SK-N-SH (cell line): Measurements from ENCODE around the gene ZSWIM1. TPM values are rescaled to one million over a fixed set of nuclear protein-coding genes. Genes with fewer than 3 reads are reported as not detected.

Experiments
- CTCF ChIA-PET: fragments of 300-600, 350-600 bp; formaldehyde crosslinking; extraction: SDS; loops from one replicate; lab custom pipeline; 2021; lab: Yijun Ruan, JAX
- POLR2A ChIA-PET: fragments of 350-600 bp; sonication (Branson Sonifier 250); formaldehyde crosslinking; extraction: SDS; loops from one replicate; lab custom pipeline; 2020; ENCODE audit warnings: antibody characterized with exemption, inconsistent platforms; lab: Yijun Ruan, JAX
- DNase-seq: peaks from one replicate; pipeline ENCODE4 v3.0.0; 2012
- H2AFZ ChIP-seq: fragments of 200-600 bp; sonication (generic); 2 replicates; pipeline ENCODE4 v1.8.1; 2016; ENCODE audit warnings: antibody characterized with exemption, mild to moderate bottlenecking, low read depth
- H3F3A ChIP-seq: fragments of 200-600 bp; sonication (generic); replicated peaks from 2 replicates; pipeline ENCODE3; 2016; ENCODE audit warnings: antibody characterized with exemption, mild to moderate bottlenecking; ENCODE audit not compliant: insufficient read depth
- H3K27ac ChIP-seq, 2 experiments: fragments of 200-500 bp in 1 of 2; fragments of 200-600 bp in 1 of 2; sonication (Bioruptor generic) in 1 of 2; sonication (generic), shearing (Covaris generic) in 1 of 2; 2 replicates each; pipeline versions ENCODE4 v1.5.1 to v1.6.1; 2014 to 2016; ENCODE audit warnings: low read depth in 2 of 2, inconsistent platforms in 1 of 2, low read length in 1 of 2, mild to moderate bottlenecking in 1 of 2, mixed read lengths in 1 of 2
- H3K27me3 ChIP-seq: fragments of 200-600 bp; sonication (generic), shearing (Covaris generic); 2 replicates; pipeline ENCODE4 v1.6.1; 2016; ENCODE audit warnings: mixed run types; ENCODE audit not compliant: insufficient read depth
- H3K36me3 ChIP-seq, 2 experiments: fragments of 200-500 bp in 1 of 2; fragments of 200-600 bp in 1 of 2; sonication (Bioruptor generic) in 1 of 2; sonication (generic) in 1 of 2; replicated peaks in 1 of 2; 2 replicates each; pipeline versions ENCODE3 to v1.5.1; 2014 to 2016; ENCODE audit warnings: low read length in 1 of 2, mild to moderate bottlenecking in 1 of 2; ENCODE audit not compliant: insufficient read depth in 2 of 2, control insufficient read depth in 1 of 2
- H3K4me1 ChIP-seq, 2 experiments: fragments of 200-500 bp in 1 of 2; fragments of 200-600 bp in 1 of 2; sonication (Bioruptor generic) in 1 of 2; sonication (generic), shearing (Covaris generic) in 1 of 2; 2 replicates each; pipeline versions ENCODE4 v1.5.1 to v1.6.1; 2014 to 2016; ENCODE audit warnings: low read depth in 1 of 2, low read length in 1 of 2, mixed run types in 1 of 2; ENCODE audit not compliant: insufficient read depth in 2 of 2, control insufficient read depth in 1 of 2
- H3K4me2 ChIP-seq: fragments of 200-600 bp; sonication (generic), shearing (Covaris generic); 2 replicates; pipeline ENCODE4 v1.6.1; 2017; ENCODE audit warnings: mixed run types
- H3K4me3 ChIP-seq, 2 experiments: fragments of 200-500 bp in 1 of 2; fragments of 200-600 bp in 1 of 2; sonication (Bioruptor generic) in 1 of 2; sonication (generic), shearing (Covaris generic) in 1 of 2; 2 replicates each; pipeline versions ENCODE4 v1.5.1 to v1.8.1; 2014 to 2016; ENCODE audit warnings: low read depth in 2 of 2, inconsistent platforms in 1 of 2, low read length in 1 of 2, mild to moderate bottlenecking in 1 of 2, mixed read lengths in 1 of 2, moderate library complexity in 1 of 2
- H3K79me2 ChIP-seq: fragments of 200-600 bp; sonication (generic); 2 replicates; pipeline ENCODE4 v1.8.1; 2017; ENCODE audit warnings: mild to moderate bottlenecking; ENCODE audit not compliant: insufficient read depth
- H3K9ac ChIP-seq: fragments of 200-600 bp; sonication (generic); 2 replicates; pipeline ENCODE4 v1.6.1; 2017; ENCODE audit warnings: mixed run types
- H3K9me2 ChIP-seq: fragments of 200-600 bp; sonication (generic); 2 replicates; pipeline ENCODE4 v1.6.1; 2017; ENCODE audit warnings: mixed run types
- H3K9me3 ChIP-seq: fragments of 200-600 bp; sonication (generic); 2 replicates; pipeline ENCODE4 v1.6.1; 2017; ENCODE audit warnings: mixed run types, mild to moderate bottlenecking, moderate library complexity
- H4K20me1 ChIP-seq: fragments of 200-600 bp; sonication (generic); 2 replicates; pipeline ENCODE4 v1.6.1; 2017; ENCODE audit warnings: mild to moderate bottlenecking, mixed run types; ENCODE audit not compliant: insufficient read depth
- FOSL2 ChIP-seq: IDR thresholded peaks from 2 replicates; pipeline ENCODE4 v1.4.0; 2012; ENCODE audit warnings: low read depth, mild to moderate bottlenecking, moderate library complexity, borderline replicate concordance
- MXI1 ChIP-seq: IDR thresholded peaks from 2 replicates; pipeline ENCODE4 v1.6.1; 2012; ENCODE audit warnings: mild to moderate bottlenecking, low read depth, low read length, improper control_type of control experiment
- NFIC ChIP-seq: IDR thresholded peaks from 2 replicates; pipeline ENCODE4 v1.4.0; 2012; ENCODE audit warnings: borderline replicate concordance
- NRF1 ChIP-seq: IDR thresholded peaks from 2 replicates; pipeline ENCODE4 v1.6.1; 2012; ENCODE audit warnings: low read depth, mild to moderate bottlenecking, low read length
- RAD21 ChIP-seq: IDR thresholded peaks from 2 replicates; pipeline ENCODE4 v1.6.1; 2012; ENCODE audit warnings: mild to moderate bottlenecking, low read length
- RCOR1 ChIP-seq: fragments of 150-350 bp; IDR thresholded peaks from 2 replicates; pipeline ENCODE4 v1.6.1; 2017; ENCODE audit warnings: antibody characterized with exemption, low read length
- SIN3A ChIP-seq: IDR thresholded peaks from 2 replicates; pipeline ENCODE4 v1.6.1; 2012; ENCODE audit warnings: low read depth, mild to moderate bottlenecking, low read length, moderate library complexity, borderline replicate concordance
- SMC3 ChIP-seq: IDR thresholded peaks from 2 replicates; pipeline ENCODE4 v1.6.1; 2012; ENCODE audit warnings: low read depth, low read length, improper control_type of control experiment
- TCF12 ChIP-seq: IDR thresholded peaks from 2 replicates; pipeline ENCODE4 v1.4.0; 2012
- WGBS: methylation state at CpG from one replicate; pipeline ENCODE4 v1.1.6; 2017; ENCODE audit warnings: low lambda C conversion rate; 5-methylcytosine and 5-hydroxymethylcytosine counted together
- polyA plus RNA-seq, 3 experiments: library from polyadenylated mRNA; depleted of rRNA; stranded (reverse); fragments of >200 nt; gene quantifications; 2 replicates each; pipeline ENCODE4 v1.2.3, GENCODE V29; 2012
- TF ChIP-seq, protein P1 (sequence below): IDR thresholded peaks from 2 replicates; pipeline ENCODE4; 2012
- TF ChIP-seq, protein P2 (sequence below): fragments of 200-600 bp; sonication (generic); IDR thresholded peaks from 2 replicates; pipeline ENCODE4 v1.6.1; 2017; ENCODE audit warnings: antibody characterized with exemption, mild to moderate bottlenecking, moderate library complexity
- TF ChIP-seq, protein P3 (sequence below): IDR thresholded peaks from 2 replicates; pipeline ENCODE4 v1.4.0; 2012; ENCODE audit warnings: low read depth
- TF ChIP-seq, protein P4 (sequence below): fragments of 150-350 bp; IDR thresholded peaks from 2 replicates; pipeline ENCODE4 v1.6.1; 2016; ENCODE audit warnings: mild to moderate bottlenecking, low read depth, low read length

ZSWIM1 gene
- polyA plus RNA-seq, 1 of the 3 experiments (the other 2 are of a cell fraction) = 1.8 TPM

DNA sequence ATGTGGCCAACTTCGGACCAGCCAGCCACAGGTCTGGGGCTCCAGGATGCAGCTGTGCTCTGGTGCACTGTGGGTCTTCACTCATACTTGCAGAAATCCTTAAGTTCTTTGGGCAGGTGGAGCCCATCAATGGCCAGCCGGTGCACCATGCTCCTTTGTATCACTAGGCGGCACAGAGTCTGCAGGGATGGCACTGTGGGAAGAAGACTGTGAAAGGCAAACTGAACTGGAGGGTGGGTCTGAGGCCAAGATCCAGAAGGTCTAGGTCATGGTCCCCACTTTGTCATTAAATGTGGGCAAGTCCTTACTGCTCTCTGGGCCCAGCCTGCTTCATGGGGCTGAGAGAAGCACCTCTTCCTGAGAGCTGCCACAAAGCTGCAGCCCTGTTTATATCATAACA lies 7.7 kb downstream of the ZSWIM1 start (continued):
- TF ChIP-seq, protein P1, sequence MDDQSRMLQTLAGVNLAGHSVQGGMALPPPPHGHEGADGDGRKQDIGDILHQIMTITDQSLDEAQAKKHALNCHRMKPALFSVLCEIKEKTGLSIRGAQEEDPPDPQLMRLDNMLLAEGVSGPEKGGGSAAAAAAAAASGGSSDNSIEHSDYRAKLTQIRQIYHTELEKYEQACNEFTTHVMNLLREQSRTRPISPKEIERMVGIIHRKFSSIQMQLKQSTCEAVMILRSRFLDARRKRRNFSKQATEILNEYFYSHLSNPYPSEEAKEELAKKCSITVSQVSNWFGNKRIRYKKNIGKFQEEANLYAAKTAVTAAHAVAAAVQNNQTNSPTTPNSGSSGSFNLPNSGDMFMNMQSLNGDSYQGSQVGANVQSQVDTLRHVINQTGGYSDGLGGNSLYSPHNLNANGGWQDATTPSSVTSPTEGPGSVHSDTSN = no peak
- TF ChIP-seq, protein P2, sequence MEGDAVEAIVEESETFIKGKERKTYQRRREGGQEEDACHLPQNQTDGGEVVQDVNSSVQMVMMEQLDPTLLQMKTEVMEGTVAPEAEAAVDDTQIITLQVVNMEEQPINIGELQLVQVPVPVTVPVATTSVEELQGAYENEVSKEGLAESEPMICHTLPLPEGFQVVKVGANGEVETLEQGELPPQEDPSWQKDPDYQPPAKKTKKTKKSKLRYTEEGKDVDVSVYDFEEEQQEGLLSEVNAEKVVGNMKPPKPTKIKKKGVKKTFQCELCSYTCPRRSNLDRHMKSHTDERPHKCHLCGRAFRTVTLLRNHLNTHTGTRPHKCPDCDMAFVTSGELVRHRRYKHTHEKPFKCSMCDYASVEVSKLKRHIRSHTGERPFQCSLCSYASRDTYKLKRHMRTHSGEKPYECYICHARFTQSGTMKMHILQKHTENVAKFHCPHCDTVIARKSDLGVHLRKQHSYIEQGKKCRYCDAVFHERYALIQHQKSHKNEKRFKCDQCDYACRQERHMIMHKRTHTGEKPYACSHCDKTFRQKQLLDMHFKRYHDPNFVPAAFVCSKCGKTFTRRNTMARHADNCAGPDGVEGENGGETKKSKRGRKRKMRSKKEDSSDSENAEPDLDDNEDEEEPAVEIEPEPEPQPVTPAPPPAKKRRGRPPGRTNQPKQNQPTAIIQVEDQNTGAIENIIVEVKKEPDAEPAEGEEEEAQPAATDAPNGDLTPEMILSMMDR = no peak
- TF ChIP-seq RCOR1 = no peak

DNA sequence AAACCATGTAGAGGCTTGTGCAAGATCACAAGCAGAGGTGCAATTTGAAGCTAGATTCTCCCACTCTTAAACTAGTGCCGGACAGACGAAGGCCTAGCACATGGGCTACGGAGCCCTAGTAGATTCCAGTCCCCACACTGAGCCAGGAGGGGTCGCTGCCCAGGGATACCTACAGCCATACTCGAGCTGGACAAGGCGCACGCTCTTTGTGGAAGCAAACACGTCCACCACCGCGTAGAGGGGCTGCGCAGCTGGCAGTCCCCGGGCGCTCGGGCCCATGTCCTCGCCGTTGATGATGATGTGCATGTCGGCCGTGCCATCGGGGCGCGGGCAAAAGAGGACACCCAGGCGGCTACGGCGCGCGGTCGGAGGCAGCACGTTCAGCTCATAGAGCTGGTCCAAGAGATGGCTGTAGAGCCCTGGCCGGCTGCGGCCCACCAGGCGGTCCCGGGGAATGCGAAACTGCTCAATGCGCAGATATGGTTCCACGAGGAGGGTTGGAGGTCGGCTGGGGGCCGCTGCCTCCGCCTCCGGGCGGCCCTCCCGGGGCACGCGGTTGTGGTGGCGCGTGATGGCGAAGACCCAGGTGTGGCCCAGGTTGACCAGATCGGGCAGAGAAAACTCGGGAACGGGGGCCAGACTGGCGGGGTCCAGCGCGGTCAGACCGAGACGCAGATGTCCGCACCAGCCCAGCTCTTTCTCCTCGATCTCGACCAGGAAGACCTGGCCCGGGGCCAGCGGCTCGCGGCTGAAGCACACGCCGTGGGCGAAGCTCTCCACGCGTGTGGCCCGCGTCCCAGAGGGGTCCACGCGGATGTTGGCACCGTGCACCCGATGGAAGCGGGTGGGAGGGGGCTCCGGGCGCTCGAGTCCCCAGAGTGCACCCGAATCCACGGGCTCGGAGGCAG lies 9.3 kb downstream of the ZSWIM1 start:
- peaks cover 19% of the 10 kb centered on the region; the same call in 1 of the 2 replicates for H3K79me2 ChIP-seq
- no peak for TF ChIP-seq TCF12
- TF ChIP-seq NFIC = peak; percentile 37
- peak; percentile 44; the same call in 1 of the 2 replicates for TF ChIP-seq RCOR1
- TF ChIP-seq MXI1 = peak; percentile 94
- no peak for TF ChIP-seq FOSL2
- TF ChIP-seq, protein P2 = peak; percentile 68
- peak; percentile 61; the same call in 1 of the 2 replicates for TF ChIP-seq SIN3A
- TF ChIP-seq SMC3 = peak; percentile 42
- peak; percentile 62 for TF ChIP-seq RAD21
- TF ChIP-seq NRF1 = peak; percentile 41
- TF ChIP-seq, protein P3, sequence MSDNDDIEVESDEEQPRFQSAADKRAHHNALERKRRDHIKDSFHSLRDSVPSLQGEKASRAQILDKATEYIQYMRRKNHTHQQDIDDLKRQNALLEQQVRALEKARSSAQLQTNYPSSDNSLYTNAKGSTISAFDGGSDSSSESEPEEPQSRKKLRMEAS = peak; percentile 77
- TF ChIP-seq, protein P4, sequence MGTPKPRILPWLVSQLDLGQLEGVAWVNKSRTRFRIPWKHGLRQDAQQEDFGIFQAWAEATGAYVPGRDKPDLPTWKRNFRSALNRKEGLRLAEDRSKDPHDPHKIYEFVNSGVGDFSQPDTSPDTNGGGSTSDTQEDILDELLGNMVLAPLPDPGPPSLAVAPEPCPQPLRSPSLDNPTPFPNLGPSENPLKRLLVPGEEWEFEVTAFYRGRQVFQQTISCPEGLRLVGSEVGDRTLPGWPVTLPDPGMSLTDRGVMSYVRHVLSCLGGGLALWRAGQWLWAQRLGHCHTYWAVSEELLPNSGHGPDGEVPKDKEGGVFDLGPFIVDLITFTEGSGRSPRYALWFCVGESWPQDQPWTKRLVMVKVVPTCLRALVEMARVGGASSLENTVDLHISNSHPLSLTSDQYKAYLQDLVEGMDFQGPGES = no peak
- no peaks in the 10 kb centered on the region for H3K27me3 ChIP-seq
- peaks cover 0 to 9% of the 10 kb centered on the region in 2 experiments; a peak in 2 of 4 replicates for H3K4me1 ChIP-seq
- H3K27ac ChIP-seq = peak overlapping the region; percentile 58 to 89
- no peaks in the 10 kb centered on the region for H3K9me2 ChIP-seq
- peak overlapping the region; percentile 78 to 90 for H3K4me3 ChIP-seq
- ChIA-PET POLR2A (interaction anchor here (0.7 to 2.8 kb wide), 11 partner anchors 9 to 81 kb away, joined by 3 to 26 read pairs (median 5); partner anchors contain the start of genes ACOT8, PCIF1, PLTP and SNX21), CTCF (interaction anchor here (0.7 to 4.5 kb wide), 33 partner anchors 7 to 97 kb away, joined by 3 to 41 read pairs (median 6); partner anchors contain the start of genes ACOT8, PCIF1, PLTP and ZSWIM1)
- no peaks in the 10 kb centered on the region for H3K9me3 ChIP-seq
- H4K20me1 ChIP-seq = no peaks in the 10 kb centered on the region
- peaks cover 5 to 23% of the 10 kb centered on the region in 2 experiments for H3K36me3 ChIP-seq
- H2AFZ ChIP-seq = peak overlapping the region; percentile 72
- 40% methylated on average over 9 of the region's 79 CpGs for WGBS
- peaks cover 5% of the 10 kb centered on the region for H3F3A ChIP-seq
- H3K4me2 ChIP-seq = peak overlapping the region; percentile 94
- peak; percentile 91 for DNase-seq
- H3K9ac ChIP-seq = peak overlapping the region; percentile 82
